ENCODE data around the gene LY6G6C.

DNA sequence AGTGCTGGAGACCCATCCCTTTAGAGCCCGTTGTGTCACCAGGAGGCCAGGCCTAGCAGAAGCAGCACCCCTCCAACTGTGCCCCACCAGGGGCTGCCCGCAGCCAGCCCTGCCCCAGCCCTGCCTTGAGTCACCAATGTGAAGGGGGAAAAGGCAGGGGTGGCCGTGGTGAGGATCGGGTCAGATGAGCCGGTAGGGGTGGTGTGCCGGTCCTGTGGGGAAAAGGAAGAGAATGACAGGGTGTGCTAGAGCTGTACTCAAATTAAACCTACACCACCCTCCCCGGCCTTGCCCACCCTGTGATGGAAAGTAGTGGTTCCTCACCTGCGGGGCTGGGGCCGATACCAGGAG lies 44.0 kb upstream of the LY6G6C start:
- TF ChIP-seq FOXA1 (IDR thresholded peaks at IDR 0.05) (no peak), SUZ12 (IDR thresholded peaks at IDR 0.05) (no peak), ELF4 (IDR thresholded peaks at IDR 0.05) (no peak), FOXM1 (IDR thresholded peaks at IDR 0.05; ENCODE audit: borderline replicate concordance) (no peak), HDGF (IDR thresholded peaks at IDR 0.05; ENCODE audit: borderline replicate concordance) (no peak), SP1 (IDR thresholded peaks at IDR 0.05) (no peak), ARNT (IDR thresholded peaks at IDR 0.05) (no peak), TARDBP (IDR thresholded peaks at IDR 0.05) (no peak)
- TF ChIP-seq, protein P1, sequence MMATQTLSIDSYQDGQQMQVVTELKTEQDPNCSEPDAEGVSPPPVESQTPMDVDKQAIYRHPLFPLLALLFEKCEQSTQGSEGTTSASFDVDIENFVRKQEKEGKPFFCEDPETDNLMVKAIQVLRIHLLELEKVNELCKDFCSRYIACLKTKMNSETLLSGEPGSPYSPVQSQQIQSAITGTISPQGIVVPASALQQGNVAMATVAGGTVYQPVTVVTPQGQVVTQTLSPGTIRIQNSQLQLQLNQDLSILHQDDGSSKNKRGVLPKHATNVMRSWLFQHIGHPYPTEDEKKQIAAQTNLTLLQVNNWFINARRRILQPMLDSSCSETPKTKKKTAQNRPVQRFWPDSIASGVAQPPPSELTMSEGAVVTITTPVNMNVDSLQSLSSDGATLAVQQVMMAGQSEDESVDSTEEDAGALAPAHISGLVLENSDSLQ (IDR thresholded peaks at IDR 0.05), result no peak

All from HEK293T (cell line).